Parathyroid adenoma (tissue), 2 donors: ENCODE results near the gene PIGR.

Experiments used
- H2AFZ ChIP-seq: fragments of 300-600 bp; sonication (generic); one replicate; pipeline ENCODE4 v1.7.0; 2017; ENCODE audit warnings: antibody characterized with exemption, mild to moderate bottlenecking
- H3K27ac ChIP-seq: fragments of 300-600 bp; sonication (generic); one replicate; pipeline ENCODE4 v1.7.0; 2017
- H3K27me3 ChIP-seq: fragments of 300-600 bp; sonication (generic); one replicate; pipeline ENCODE4 v1.7.0; 2017; ENCODE audit warnings: low read length; ENCODE audit not compliant: control insufficient read depth, insufficient read depth
- H3K36me3 ChIP-seq: fragments of 300-600 bp; sonication (generic); one replicate; pipeline ENCODE4 v1.7.0; 2017; ENCODE audit warnings: low read length; ENCODE audit not compliant: control insufficient read depth, insufficient read depth
- H3K4me1 ChIP-seq: fragments of 300-600 bp; sonication (generic); one replicate; pipeline ENCODE4 v1.7.0; 2017; ENCODE audit warnings: control low read depth
- H3K4me2 ChIP-seq: fragments of 300-600 bp; sonication (generic); one replicate; pipeline ENCODE4 v1.7.0; 2017; ENCODE audit warnings: low read length
- H3K4me3 ChIP-seq: fragments of 300-600 bp; sonication (generic); one replicate; pipeline ENCODE4 v1.7.0; 2017; ENCODE audit warnings: low read depth, low read length
- H3K79me2 ChIP-seq: fragments of 300-600 bp; sonication (generic); one replicate; pipeline ENCODE4 v1.7.0; 2017; ENCODE audit warnings: control low read depth
- H3K9ac ChIP-seq: fragments of 300-600 bp; sonication (generic); one replicate; pipeline ENCODE4 v1.7.0; 2017; ENCODE audit warnings: mild to moderate bottlenecking
- H3K9me3 ChIP-seq: fragments of 300-600 bp; sonication (generic); one replicate; pipeline ENCODE4 v1.7.0; 2017; ENCODE audit warnings: low read length; ENCODE audit not compliant: control insufficient read depth
- CTCF ChIP-seq: fragments of 300-600 bp; sonication (generic); IDR thresholded peaks from one replicate; pipeline ENCODE4 v1.7.0; 2017; ENCODE audit warnings: antibody characterized with exemption, mild to moderate bottlenecking
- donor health status: primary hyperparathyroidism.

Gene PIGR

GRCh38 chr1:206880314-206880713 lies 66.0 kb downstream of the PIGR start:
- Histone ChIP-seq H3K79me2 (no peaks in the 10 kb centered on the region), H3K27ac (no peak overlapping the region), H3K9ac (no peak overlapping the region), H3K27me3 (no peaks in the 10 kb centered on the region), H3K9me3 (no peaks in the 10 kb centered on the region), H2AFZ (no peak overlapping the region), H3K4me3 (no peak overlapping the region), H3K36me3 (no peaks in the 10 kb centered on the region), H3K4me2 (no peak overlapping the region), H3K4me1 (no peaks in the 10 kb centered on the region)
- TF ChIP-seq CTCF = no peak
